ENCODE measurements around the gene GAS6.

The GAS6 gene

GRCh38 chr13:113815151-113816058, 48.5 kb downstream of the GAS6 start:
- no peak overlapping the region for H3K4me3 ChIP-seq (ENCODE audit: low read depth, low read length)
- TF ChIP-seq, protein P1, sequence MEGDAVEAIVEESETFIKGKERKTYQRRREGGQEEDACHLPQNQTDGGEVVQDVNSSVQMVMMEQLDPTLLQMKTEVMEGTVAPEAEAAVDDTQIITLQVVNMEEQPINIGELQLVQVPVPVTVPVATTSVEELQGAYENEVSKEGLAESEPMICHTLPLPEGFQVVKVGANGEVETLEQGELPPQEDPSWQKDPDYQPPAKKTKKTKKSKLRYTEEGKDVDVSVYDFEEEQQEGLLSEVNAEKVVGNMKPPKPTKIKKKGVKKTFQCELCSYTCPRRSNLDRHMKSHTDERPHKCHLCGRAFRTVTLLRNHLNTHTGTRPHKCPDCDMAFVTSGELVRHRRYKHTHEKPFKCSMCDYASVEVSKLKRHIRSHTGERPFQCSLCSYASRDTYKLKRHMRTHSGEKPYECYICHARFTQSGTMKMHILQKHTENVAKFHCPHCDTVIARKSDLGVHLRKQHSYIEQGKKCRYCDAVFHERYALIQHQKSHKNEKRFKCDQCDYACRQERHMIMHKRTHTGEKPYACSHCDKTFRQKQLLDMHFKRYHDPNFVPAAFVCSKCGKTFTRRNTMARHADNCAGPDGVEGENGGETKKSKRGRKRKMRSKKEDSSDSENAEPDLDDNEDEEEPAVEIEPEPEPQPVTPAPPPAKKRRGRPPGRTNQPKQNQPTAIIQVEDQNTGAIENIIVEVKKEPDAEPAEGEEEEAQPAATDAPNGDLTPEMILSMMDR (IDR thresholded peaks at IDR 0.05; ENCODE audit: low read depth, low read length): no peak

- TF ChIP-seq, protein P1 (IDR thresholded peaks at IDR 0.05; ENCODE audit: low read depth, low read length): no peak
- H3K4me3 ChIP-seq (ENCODE audit: low read depth, low read length): no peak overlapping the region
Measured at GRCh38 chr13:113814435-113814821, 49.4 kb downstream of the GAS6 start.

DNA sequence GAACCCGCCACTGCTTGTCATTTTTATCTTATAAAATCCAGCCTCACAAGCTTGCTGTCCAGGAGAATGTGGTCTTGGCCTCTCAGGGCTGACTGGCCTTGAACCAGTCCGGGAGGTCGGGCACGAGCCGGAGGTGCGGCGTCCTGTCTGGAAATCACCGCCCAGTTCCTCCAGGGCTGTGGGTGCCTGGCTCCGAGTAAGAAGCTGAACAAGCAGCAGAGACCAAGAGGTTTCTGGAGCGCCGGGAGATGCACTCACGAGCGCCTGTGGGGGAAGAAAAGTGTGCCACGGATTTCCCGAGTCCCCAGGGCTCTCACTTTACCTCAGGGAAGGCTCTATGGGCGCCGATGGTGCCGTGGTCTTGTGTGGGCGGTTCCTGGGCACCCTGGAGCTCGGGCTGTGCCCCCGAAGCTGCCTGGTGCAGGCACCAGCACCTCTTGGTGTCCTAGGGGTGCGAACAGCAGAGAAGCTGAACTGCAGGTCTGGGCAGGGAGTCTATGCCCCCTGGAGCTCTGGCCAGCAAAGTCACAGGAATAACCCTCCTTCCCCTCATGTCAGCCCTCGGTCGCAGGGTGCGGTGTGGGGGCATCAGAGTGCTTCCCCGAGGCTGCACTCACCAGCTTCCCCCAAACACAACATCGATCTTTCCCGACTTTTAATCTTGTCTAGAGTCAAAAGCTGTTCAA, 50.0 kb downstream of the GAS6 start:
- no peak overlapping the region for H3K4me3 ChIP-seq (ENCODE audit: low read depth, low read length)
- TF ChIP-seq, protein P1 (IDR thresholded peaks at IDR 0.05; ENCODE audit: low read depth, low read length): no peak

DNA sequence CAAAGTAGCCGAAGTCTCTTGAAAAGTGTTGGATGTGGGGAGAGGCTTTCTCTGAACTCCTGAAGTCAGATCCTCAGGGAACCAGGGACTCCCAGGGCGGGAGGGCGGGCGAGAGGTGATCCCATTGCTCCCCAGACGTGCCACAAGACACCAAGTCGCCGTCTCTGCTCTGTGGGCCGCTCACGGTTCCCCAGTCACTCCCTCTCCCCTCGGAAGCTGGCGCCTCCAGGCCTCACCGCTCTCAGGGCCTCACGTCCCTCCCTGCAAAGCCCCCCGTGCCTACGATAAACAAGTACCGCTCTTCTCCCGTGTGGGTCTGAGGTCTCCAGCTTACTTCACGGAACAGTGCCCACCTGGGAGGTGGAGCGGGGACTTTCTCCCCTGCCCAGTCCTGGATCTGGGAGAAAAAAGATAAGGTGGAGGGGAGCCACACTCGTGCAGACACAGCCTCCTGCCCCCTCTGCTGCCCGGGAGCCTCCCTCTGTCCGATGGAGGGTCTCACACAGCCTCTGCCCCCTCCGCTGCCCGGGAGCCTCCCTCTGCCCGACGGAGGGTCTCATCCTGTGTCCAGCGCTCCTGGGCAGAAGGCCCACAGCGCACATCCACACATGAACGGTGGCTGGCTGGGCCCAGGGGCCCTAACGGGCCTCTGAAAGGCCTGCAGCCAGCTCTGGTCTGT, 50.7 kb downstream of the GAS6 start:
- TF ChIP-seq, protein P1 (IDR thresholded peaks at IDR 0.05; ENCODE audit: low read depth, low read length): no peak
- H3K4me3 ChIP-seq (ENCODE audit: low read depth, low read length): no peak overlapping the region

GRCh38 chr13:113812178-113813040, 51.5 kb downstream of the GAS6 start:
- H3K4me3 ChIP-seq (ENCODE audit: low read depth, low read length): no peak overlapping the region
- TF ChIP-seq, protein P1 (IDR thresholded peaks at IDR 0.05; ENCODE audit: low read depth, low read length): no peak

GRCh38 chr13:113811081-113811928, 52.6 kb downstream of the GAS6 start:
- no peak overlapping the region for H3K4me3 ChIP-seq (ENCODE audit: low read depth, low read length)
- TF ChIP-seq, protein P1 (IDR thresholded peaks at IDR 0.05; ENCODE audit: low read depth, low read length): no peak
